Stomach (tissue), 9 donors: ENCODE data around the gene SLC35E3. TPM values are rescaled to one million over a fixed set of nuclear protein-coding genes. Genes with fewer than 3 reads are reported as not detected.

ENCODE experiments used
- DNase-seq, 2 donors: peaks; one replicate each; pipeline versions ENCODE4 v3.0.0 to v3.0.0-alpha.2; 2013 to 2019
- H3K27ac ChIP-seq, 5 donors: fragments of 200-600 bp in 4 of 5; sonication (generic) in 4 of 5; one replicate each; pipeline ENCODE4 v1.5.1; 2013 to 2019; ENCODE audit warnings: mild to moderate bottlenecking in 1 of 5, moderate library complexity in 1 of 5
- H3K27me3 ChIP-seq, 3 donors: fragments of 200-600 bp; sonication (generic); one replicate each; pipeline ENCODE4 v1.5.1; 2017 to 2019; ENCODE audit warnings: mixed run types in 1 of 3
- H3K36me3 ChIP-seq, 4 donors: fragments of 200-600 bp; sonication (generic); 1 replicate in 3 of 4; 2 replicates in 1 of 4; pipeline ENCODE4 v1.5.1; 2016 to 2019
- H3K4me1 ChIP-seq, 4 donors: fragments of 200-600 bp; sonication (generic); one replicate each; pipeline ENCODE4 v1.5.1; 2016 to 2019
- H3K4me3 ChIP-seq, 4 donors: fragments of 200-600 bp; sonication (generic) in 3 of 4; one replicate each; pipeline ENCODE4 v1.5.1; 2016 to 2019; ENCODE audit warnings: mild to moderate bottlenecking in 1 of 4
- H3K9me3 ChIP-seq, 4 donors: fragments of 200-600 bp; sonication (generic); one replicate each; pipeline ENCODE4 v1.5.1; 2016 to 2019
- CTCF ChIP-seq, 7 experiments: fragments of 450-650 bp in 4 of 7; fragments of 200-600 bp in 3 of 7; sonication (generic) in 3 of 7; IDR thresholded peaks; one replicate each; pipeline ENCODE4 v1.5.1; 2016 to 2019; ENCODE audit warnings: antibody characterized with exemption in 7 of 7, control low read depth in 2 of 7, mild to moderate bottlenecking in 1 of 7
- EP300 ChIP-seq: sonication (generic); formaldehyde crosslinking; IDR thresholded peaks from one replicate; pipeline ENCODE4 v1.6.1; 2017; ENCODE audit warnings: antibody characterized with exemption
- POLR2A ChIP-seq, 4 donors: fragments of 450-650 bp; IDR thresholded peaks; one replicate each; pipeline ENCODE4 v1.6.1; 2016; ENCODE audit warnings: antibody characterized with exemption in 4 of 4, control low read depth in 2 of 4, mild to moderate bottlenecking in 1 of 4, moderate library complexity in 1 of 4
- POLR2AphosphoS5 ChIP-seq, 3 donors: sonication (generic); formaldehyde crosslinking; IDR thresholded peaks; one replicate each; pipeline ENCODE4 v1.6.1; 2016; ENCODE audit warnings: antibody characterized with exemption in 3 of 3
- WGBS, 5 donors: extraction: QIAGEN DNeasy Blood & Tissue Kit in 3 of 5; methylation state at CpG; one replicate each; pipeline versions ENCODE4 v1.1.5 to v1.1.7; 2013 to 2018; 5-methylcytosine and 5-hydroxymethylcytosine counted together
- intact Hi-C: fragments of 100-400 bp; cut with DNase I; formaldehyde crosslinking; loops from one replicate; pipeline ENCODE4 v1.15.1; 2023; ENCODE audit warnings: low total_unique reads
- polyA plus RNA-seq, 3 donors: library from polyadenylated mRNA; stranded (reverse); fragments of 200-250 nt; gene quantifications; one replicate each; pipeline ENCODE4 v1.2.3, GENCODE V29; 2013
- total RNA-seq, 5 donors: library from RNA; depleted of rRNA; stranded (reverse); fragments of >200 nt; gene quantifications; one replicate each; pipeline versions ENCODE4 v1.1.0 to v1.2.3, GENCODE V29; 2014 to 2016
- donor health status: healthy with polysubstance abuse.
- donor health status: Bipolar disorder and iron deficiency.
- donor health status: healthy.

SLC35E3 gene
- total and polyA plus RNA-seq, 8 donors, result under 0.01 to 5.9 (median 1.9) TPM

DNA sequence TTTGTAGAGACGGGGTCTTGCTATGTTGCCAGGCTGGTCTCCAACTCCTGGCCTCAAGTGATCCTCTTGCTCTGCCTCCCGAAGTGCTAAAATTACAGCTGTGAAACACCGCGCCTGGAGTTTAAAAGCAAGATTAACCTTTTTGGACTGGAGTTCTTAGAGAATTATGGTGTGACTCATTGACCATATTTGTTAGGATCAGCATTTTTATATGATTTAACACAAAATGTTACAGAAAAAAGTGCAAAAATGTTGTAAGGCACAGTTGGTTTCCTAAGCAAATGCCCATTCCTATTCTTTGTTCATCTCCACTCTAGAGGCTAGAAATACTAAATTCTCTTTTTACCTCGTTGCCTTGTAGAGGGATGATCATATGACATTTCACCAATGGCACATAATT, 27.6 kb downstream of the SLC35E3 start:
- 89 to 93% (median 90%) methylated on average over 5 of the region's 5 CpGs for WGBS, 5 donors
- no peak for DNase-seq
- intact Hi-C loops, result no loop called here

DNA sequence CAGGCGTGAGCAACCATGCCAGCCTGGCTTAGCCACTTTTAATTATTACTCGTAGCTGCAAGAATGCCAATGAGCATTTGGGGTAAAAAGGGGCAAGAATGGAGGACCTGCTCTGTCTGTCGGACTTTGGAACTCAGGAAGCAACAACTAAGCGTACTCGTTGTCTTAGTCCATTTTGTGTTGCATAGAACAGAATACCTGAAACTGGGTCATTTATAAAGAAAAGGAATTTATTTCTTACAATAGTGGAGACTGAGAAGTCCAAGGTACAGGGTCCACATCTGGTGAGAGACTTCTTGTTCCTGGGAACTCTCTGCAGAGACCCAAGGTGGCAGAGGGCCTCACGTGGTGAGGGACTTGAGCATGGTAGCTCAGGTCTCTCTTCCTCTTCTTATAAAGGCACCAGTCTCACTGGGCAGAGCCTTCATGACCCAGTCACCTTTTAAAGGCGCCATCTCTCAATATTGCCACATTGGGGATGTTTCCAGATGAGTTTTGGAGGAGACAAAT, 29.2 kb downstream of the SLC35E3 start:
- H3K27me3 ChIP-seq, result no peaks in the 10 kb centered on the region
- H3K9me3 ChIP-seq, result no peaks in the 10 kb centered on the region
- no peak overlapping the region for H3K4me3 ChIP-seq
- no peak overlapping the region for H3K27ac ChIP-seq
- intact Hi-C loops, result no loop called here
- TF ChIP-seq POLR2A (IDR thresholded peaks at IDR 0.05) (no peak), POLR2AphosphoS5 (IDR thresholded peaks at IDR 0.05) (no peak), CTCF (IDR thresholded peaks at IDR 0.05) (no peak)
- H3K4me1 ChIP-seq, result no peaks in the 10 kb centered on the region
- no peaks in the 10 kb centered on the region for H3K36me3 ChIP-seq
- DNase-seq, result no peak
- 91 to 96% (median 94%) methylated on average over 7 of the region's 7 CpGs for WGBS, 5 donors

More for the DNA sequence above, 27.6 kb downstream of the SLC35E3 start:
- TF ChIP-seq EP300 (no peak), POLR2A (IDR thresholded peaks at IDR 0.05) (no peak), CTCF (IDR thresholded peaks at IDR 0.05) (no peak), POLR2AphosphoS5 (IDR thresholded peaks at IDR 0.05) (no peak)
- H3K27ac ChIP-seq, result no peak overlapping the region
- H3K36me3 ChIP-seq, result peaks cover 0 to 4% (median 0%) of the 10 kb centered on the region in 4 donors
- H3K9me3 ChIP-seq, result no peaks in the 10 kb centered on the region
- no peak overlapping the region for H3K4me3 ChIP-seq
- H3K4me1 ChIP-seq, result no peaks in the 10 kb centered on the region
- H3K27me3 ChIP-seq, result no peaks in the 10 kb centered on the region

GRCh38 chr12:68776976-68777610, 31.1 kb downstream of the SLC35E3 start:
- no peak overlapping the region for H3K27ac ChIP-seq
- no peaks in the 10 kb centered on the region for H3K36me3 ChIP-seq
- H3K4me1 ChIP-seq, result no peaks in the 10 kb centered on the region
- H3K9me3 ChIP-seq, result no peaks in the 10 kb centered on the region
- 70 to 82% (median 71%) methylated on average over 5 of the region's 5 CpGs for WGBS, 5 donors
- DNase-seq, result no peak
- H3K27me3 ChIP-seq, result no peaks in the 10 kb centered on the region
- H3K4me3 ChIP-seq, result no peak overlapping the region
- intact Hi-C loops, result no loop called here
- TF ChIP-seq EP300, result no peak
- no peak for TF ChIP-seq POLR2A (IDR thresholded peaks at IDR 0.05)
- no peak for TF ChIP-seq POLR2AphosphoS5 (IDR thresholded peaks at IDR 0.05)
- TF ChIP-seq CTCF (IDR thresholded peaks at IDR 0.05), result no peak

DNA sequence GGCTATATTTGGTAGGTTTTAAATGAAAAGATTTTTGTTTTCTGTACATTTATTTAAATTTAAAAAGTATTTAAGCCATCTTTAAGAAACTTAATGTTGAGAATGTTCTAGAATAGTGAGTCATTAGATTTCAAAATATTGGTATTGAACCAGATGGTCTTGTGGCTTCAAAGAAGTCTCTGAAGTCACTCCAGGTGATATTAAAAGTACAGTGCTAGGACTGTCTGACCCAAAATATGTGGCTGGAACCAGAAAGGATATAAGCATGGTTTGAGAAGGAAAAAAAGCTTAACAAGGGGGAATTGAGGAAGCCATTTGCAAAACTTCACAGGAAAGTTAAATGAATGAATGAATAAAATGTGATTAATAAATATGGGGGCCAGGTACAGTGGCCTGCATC, 33.3 kb downstream of the SLC35E3 start:
- H3K4me3 ChIP-seq, result no peak overlapping the region
- H3K9me3 ChIP-seq, result no peaks in the 10 kb centered on the region
- no peak for DNase-seq
- no peaks in the 10 kb centered on the region for H3K27me3 ChIP-seq
- no peaks in the 10 kb centered on the region for H3K36me3 ChIP-seq
- TF ChIP-seq CTCF (IDR thresholded peaks at IDR 0.05), result no peak
- no peak for TF ChIP-seq POLR2AphosphoS5 (IDR thresholded peaks at IDR 0.05)
- TF ChIP-seq EP300, result no peak
- TF ChIP-seq POLR2A (IDR thresholded peaks at IDR 0.05), result no peak
- no peak overlapping the region for H3K27ac ChIP-seq
- H3K4me1 ChIP-seq, result peaks cover 0 to under 1% (median 0%) of the 10 kb centered on the region in 4 donors
- intact Hi-C loops, result no loop called here
